Measurements from ENCODE around the gene SERINC5.

GRCh38 chr5:80216096-80216495 is 39.8 kb downstream of the SERINC5 start:
- TF ChIP-seq CTCF (IDR thresholded peaks at IDR 0.05): no peak
- TF ChIP-seq POLR2A (IDR thresholded peaks at IDR 0.05): no peak

Measured in body of pancreas (tissue), 4 donors.